Inferior parietal cortex (tissue), 1 donor: Measurements from ENCODE around the gene RBM42.

Experiments used
- DNase-seq: peaks from one replicate; pipeline ENCODE4 v3.0.0-alpha.2; 2016; ENCODE audit errors: extremely low spot score

Gene RBM42

GRCh38 chr19:35621708-35622107, 7.1 kb upstream of the RBM42 start:
- DNase-seq = no peak

- DNase-seq = no peak
These were observed 6.1 kb upstream of the RBM42 start for GRCh38 chr19:35622750-35623149.

GRCh38 chr19:35623327-35624010, 5.4 kb upstream of the RBM42 start:
- DNase-seq = peak; percentile 9

GRCh38 chr19:35628264-35628564, 622 bp upstream of the RBM42 start:
- DNase-seq = no peak

GRCh38 chr19:35629332-35629633, 447 bp downstream of the RBM42 start:
- DNase-seq = no peak

GRCh38 chr19:35633727-35634440, 5.0 kb downstream of the RBM42 start:
- DNase-seq = no peak

GRCh38 chr19:35636651-35637050, 7.8 kb downstream of the RBM42 start:
- DNase-seq = no peak

GRCh38 chr19:35637165-35637564, 8.3 kb downstream of the RBM42 start:
- DNase-seq = no peak

GRCh38 chr19:35639321-35639639, 10.4 kb downstream of the RBM42 start:
- DNase-seq = no peak

GRCh38 chr19:35639863-35640262, 11.0 kb downstream of the RBM42 start:
- DNase-seq = no peak

GRCh38 chr19:35641515-35642151, 12.8 kb downstream of the RBM42 start, which contains the start of gene ETV2:
TSS of gene ETV2 (plus strand) at chr19:35641745. CDS start at chr19:35642461, 716 bp downstream.
- DNase-seq = no peak

GRCh38 chr19:35642312-35642711, 13.5 kb downstream of the RBM42 start:
- DNase-seq = no peak

- no peak for DNase-seq
These were observed 14.0 kb downstream of the RBM42 start for GRCh38 chr19:35642798-35643254.

GRCh38 chr19:35643255-35644205, 14.7 kb downstream of the RBM42 start:
- peak; percentile 27 for DNase-seq

- DNase-seq = peak; percentile 57
These were observed 15.6 kb downstream of the RBM42 start for GRCh38 chr19:35644206-35644986.

- DNase-seq = no peak
These were observed 16.3 kb downstream of the RBM42 start for GRCh38 chr19:35644987-35645679.

- DNase-seq = no peak
These were observed 17.1 kb downstream of the RBM42 start for GRCh38 chr19:35645680-35646511.

GRCh38 chr19:35648017-35648961, 19.5 kb downstream of the RBM42 start, which contains the start of gene COX6B1:
TSS of gene COX6B1 (plus strand) at chr19:35648323. CDS start at chr19:35651244, 2,921 bp downstream.
- peak; percentile 99 for DNase-seq

GRCh38 chr19:35650581-35650980, 21.7 kb downstream of the RBM42 start:
- no peak for DNase-seq
